Measurements from ENCODE around the gene SF3B1.
"Not testable (repeated sequence)": the region's sequence is repeated elsewhere in the genome, so short reads cannot be mapped to it uniquely, and the experiment has no call there.

The SF3B1 gene

DNA sequence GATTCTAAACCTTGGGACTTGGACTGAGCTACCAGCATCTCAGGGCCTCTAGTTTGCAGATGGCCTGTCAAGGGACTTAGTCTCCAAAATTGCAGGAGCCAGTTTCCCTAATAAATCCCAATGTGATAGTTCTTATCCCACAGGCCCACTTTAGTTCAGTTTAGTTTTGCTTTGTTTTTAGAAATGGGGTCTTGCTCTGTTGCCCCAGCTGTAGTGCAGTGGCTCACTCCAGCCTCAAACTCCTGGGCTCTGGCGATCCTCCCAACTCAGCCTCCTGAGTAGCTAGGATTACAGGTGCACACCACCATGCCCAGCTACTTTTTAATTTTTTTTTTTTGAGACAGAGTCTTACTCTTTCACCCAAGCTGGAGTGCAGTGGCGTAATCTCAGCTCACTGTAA lies 2.6 kb upstream of the SF3B1 start:
- TF ChIP-seq EZH2 (IDR thresholded peaks at IDR 0.05; ENCODE audit: borderline replicate concordance, low read depth, low read length, severe bottlenecking), result no peak
- TF ChIP-seq, protein P1, sequence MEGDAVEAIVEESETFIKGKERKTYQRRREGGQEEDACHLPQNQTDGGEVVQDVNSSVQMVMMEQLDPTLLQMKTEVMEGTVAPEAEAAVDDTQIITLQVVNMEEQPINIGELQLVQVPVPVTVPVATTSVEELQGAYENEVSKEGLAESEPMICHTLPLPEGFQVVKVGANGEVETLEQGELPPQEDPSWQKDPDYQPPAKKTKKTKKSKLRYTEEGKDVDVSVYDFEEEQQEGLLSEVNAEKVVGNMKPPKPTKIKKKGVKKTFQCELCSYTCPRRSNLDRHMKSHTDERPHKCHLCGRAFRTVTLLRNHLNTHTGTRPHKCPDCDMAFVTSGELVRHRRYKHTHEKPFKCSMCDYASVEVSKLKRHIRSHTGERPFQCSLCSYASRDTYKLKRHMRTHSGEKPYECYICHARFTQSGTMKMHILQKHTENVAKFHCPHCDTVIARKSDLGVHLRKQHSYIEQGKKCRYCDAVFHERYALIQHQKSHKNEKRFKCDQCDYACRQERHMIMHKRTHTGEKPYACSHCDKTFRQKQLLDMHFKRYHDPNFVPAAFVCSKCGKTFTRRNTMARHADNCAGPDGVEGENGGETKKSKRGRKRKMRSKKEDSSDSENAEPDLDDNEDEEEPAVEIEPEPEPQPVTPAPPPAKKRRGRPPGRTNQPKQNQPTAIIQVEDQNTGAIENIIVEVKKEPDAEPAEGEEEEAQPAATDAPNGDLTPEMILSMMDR (IDR thresholded peaks at IDR 0.05; ENCODE audit: borderline replicate concordance, extremely low read depth, low read length, poor library complexity, severe bottlenecking), result no peak

DNA sequence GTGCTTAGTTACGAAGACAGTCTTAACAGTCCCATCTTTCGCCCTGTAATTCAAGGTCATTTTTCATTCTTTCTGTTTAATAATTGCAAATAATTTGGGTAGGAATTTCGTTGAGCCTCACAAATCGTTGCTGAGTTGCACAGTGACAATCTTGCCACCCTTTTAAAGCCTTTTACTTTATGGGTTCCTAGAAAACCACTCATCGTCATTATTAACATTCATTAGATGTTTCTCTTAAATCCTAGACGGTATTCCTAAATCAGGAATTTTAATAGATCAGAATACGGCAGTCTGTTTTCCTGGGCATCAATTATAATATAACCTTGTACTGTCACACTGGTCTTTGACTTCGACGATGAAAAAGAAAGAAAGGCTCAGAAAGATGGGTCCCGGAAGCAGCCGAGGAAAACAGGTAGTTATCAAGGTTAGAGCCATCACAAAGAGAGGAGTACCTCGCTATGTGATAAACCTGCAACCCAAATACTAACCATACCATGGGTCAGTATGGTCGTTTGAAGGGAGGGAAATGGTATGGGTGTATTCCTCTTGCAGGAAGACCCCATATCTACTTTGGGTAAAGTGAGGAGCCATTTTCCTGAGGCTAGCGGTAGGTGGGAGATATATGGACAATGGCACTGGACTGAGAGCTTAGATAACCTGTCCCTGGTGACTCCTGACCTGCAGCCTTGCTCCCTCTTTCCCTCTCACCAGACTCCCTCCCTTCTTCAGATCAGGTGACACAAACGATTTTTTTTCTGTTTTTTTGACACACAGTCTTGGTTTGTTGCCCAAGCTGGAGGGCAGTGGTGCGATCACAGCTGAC lies 981 bp upstream of the SF3B1 start:
- no peak for TF ChIP-seq EZH2 (IDR thresholded peaks at IDR 0.05; ENCODE audit: borderline replicate concordance, low read depth, low read length, severe bottlenecking)
- TF ChIP-seq, protein P1 (IDR thresholded peaks at IDR 0.05; ENCODE audit: borderline replicate concordance, extremely low read depth, low read length, poor library complexity, severe bottlenecking), result no peak
- H3K27me3 ChIP-seq (ENCODE audit: insufficient read depth, low read length, poor library complexity), result no peaks in the 10 kb centered on the region
- H3K9ac ChIP-seq (ENCODE audit: low read depth, low read length), result peak overlapping the region; percentile 90
- H3K9me3 ChIP-seq (ENCODE audit: insufficient read depth, low read length, severe bottlenecking), result no peaks in the 10 kb centered on the region
- peak overlapping the region; percentile 87 to 93 for H3K4me3 ChIP-seq (ENCODE audit: low read depth in 1 of 2, low read length in 2 of 2)
- H3K27ac ChIP-seq (ENCODE audit: low read length), result peak overlapping the region; percentile 93
- H4K20me1 ChIP-seq (ENCODE audit: insufficient read depth, low read length), result peaks cover 30% of the 10 kb centered on the region
- H3K79me2 ChIP-seq (ENCODE audit: insufficient read depth, low read length), result peaks cover 58% of the 10 kb centered on the region
- ATAC-seq (ENCODE audit: insufficient read depth, low read depth), result no peak
- H3K4me2 ChIP-seq (ENCODE audit: insufficient read depth, low read length), result peak overlapping the region; percentile 88
- peaks cover 40% of the 10 kb centered on the region for H3K4me1 ChIP-seq (ENCODE audit: insufficient read depth, low read length)
- H3K36me3 ChIP-seq (ENCODE audit: insufficient read depth, low read length), result no peaks in the 10 kb centered on the region; the same call in 1 of the 2 replicates
- H2AFZ ChIP-seq (ENCODE audit: low read depth, low read length), result peak overlapping the region; percentile 93
- no peak for DNase-seq

More for the DNA sequence above, 2.6 kb upstream of the SF3B1 start:
- Histone ChIP-seq H3K9me3 (ENCODE audit: insufficient read depth, low read length, severe bottlenecking) (no peaks in the 10 kb centered on the region), H3K36me3 (ENCODE audit: insufficient read depth, low read length) (no peaks in the 10 kb centered on the region; the same call in 1 of the 2 replicates), H3K79me2 (ENCODE audit: insufficient read depth, low read length) (peaks cover 42% of the 10 kb centered on the region), H3K27me3 (ENCODE audit: insufficient read depth, low read length, poor library complexity) (no peaks in the 10 kb centered on the region), H4K20me1 (ENCODE audit: insufficient read depth, low read length) (peaks cover 14% of the 10 kb centered on the region), H3K4me1 (ENCODE audit: insufficient read depth, low read length) (peaks cover 24% of the 10 kb centered on the region), H3K4me2 (ENCODE audit: insufficient read depth, low read length) (no peak overlapping the region), H3K4me3 (ENCODE audit: low read depth in 1 of 2, low read length in 2 of 2) (no peak overlapping the region), H2AFZ (ENCODE audit: low read depth, low read length) (no peak overlapping the region), H3K9ac (ENCODE audit: low read depth, low read length) (no peak overlapping the region), H3K27ac (ENCODE audit: low read length) (no peak overlapping the region)
- DNase-seq (no peak), ATAC-seq (ENCODE audit: insufficient read depth, low read depth) (no peak)

DNA sequence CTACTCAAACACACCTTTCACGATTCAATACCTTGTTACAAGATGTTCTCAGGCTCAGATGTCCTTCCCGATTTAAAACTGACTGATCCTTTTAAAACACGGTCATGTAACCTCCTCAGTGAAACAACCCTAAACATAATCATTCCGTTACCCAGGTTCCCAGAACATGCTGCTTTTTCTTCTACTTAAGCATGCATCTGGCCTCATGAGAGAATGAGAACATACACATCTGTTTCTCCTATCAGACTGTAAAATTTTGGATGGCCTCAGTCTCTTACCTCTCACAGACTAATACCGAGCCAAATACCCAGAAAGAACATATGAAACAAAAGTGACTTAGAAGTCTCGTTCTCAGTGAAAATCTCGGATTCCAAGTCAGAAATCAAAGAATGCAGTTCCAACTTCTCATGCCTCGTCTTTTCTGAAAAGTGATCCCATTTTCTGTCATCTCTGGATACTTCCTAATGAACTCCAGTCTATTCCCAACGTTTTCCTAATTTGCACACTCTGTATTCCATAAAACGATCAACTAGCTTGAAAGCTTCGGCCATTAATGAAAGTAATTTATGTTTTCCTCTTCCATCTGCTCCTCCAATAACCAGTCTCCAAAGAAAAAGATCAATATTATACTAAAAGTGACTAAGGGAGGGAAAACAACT lies 919 bp downstream of the SF3B1 start:
- Histone ChIP-seq H4K20me1 (ENCODE audit: insufficient read depth, low read length) (peaks cover 49% of the 10 kb centered on the region), H3K27me3 (ENCODE audit: insufficient read depth, low read length, poor library complexity) (no peaks in the 10 kb centered on the region), H3K9me3 (ENCODE audit: insufficient read depth, low read length, severe bottlenecking) (no peaks in the 10 kb centered on the region), H3K4me3 (ENCODE audit: low read depth in 1 of 2, low read length in 2 of 2) (peak overlapping the region; percentile 87 to 93), H3K79me2 (ENCODE audit: insufficient read depth, low read length) (peaks cover 77% of the 10 kb centered on the region), H3K4me2 (ENCODE audit: insufficient read depth, low read length) (peak overlapping the region; percentile 78), H2AFZ (ENCODE audit: low read depth, low read length) (no peak overlapping the region), H3K9ac (ENCODE audit: low read depth, low read length) (peak overlapping the region; percentile 90), H3K36me3 (ENCODE audit: insufficient read depth, low read length) (peaks cover 13% of the 10 kb centered on the region), H3K27ac (ENCODE audit: low read length) (peak overlapping the region; percentile 97), H3K4me1 (ENCODE audit: insufficient read depth, low read length) (peaks cover 57% of the 10 kb centered on the region)
- ATAC-seq (ENCODE audit: insufficient read depth, low read depth), result no peak
- no peak for TF ChIP-seq EZH2 (IDR thresholded peaks at IDR 0.05; ENCODE audit: borderline replicate concordance, low read depth, low read length, severe bottlenecking)
- TF ChIP-seq, protein P1 (IDR thresholded peaks at IDR 0.05; ENCODE audit: borderline replicate concordance, extremely low read depth, low read length, poor library complexity, severe bottlenecking), result no peak
- no peak for DNase-seq

DNA sequence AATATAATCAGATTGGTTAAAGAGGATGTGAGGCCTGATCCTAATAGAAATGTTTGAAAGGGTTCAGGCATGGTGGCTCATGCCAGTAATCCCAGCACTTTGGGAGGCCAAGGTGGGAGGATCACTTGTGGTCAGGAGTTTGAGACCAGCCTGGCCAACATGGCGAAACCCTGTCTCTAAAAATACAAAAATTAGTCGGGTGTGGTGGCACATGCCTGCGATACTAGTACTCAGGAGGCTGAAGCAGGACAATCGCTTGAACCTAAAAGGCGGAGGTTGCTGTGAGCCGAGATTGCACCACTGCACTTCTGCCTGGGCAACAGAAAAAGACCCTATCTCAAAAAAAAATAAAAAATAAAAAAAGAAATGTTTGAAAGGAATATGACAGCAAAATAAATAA lies 2.3 kb downstream of the SF3B1 start:
- H3K4me2 ChIP-seq (ENCODE audit: insufficient read depth, low read length), result peak overlapping the region; percentile 78
- H3K36me3 ChIP-seq (ENCODE audit: insufficient read depth, low read length), result peaks cover 21% of the 10 kb centered on the region
- peaks cover 61% of the 10 kb centered on the region for H4K20me1 ChIP-seq (ENCODE audit: insufficient read depth, low read length)
- H3K4me1 ChIP-seq (ENCODE audit: insufficient read depth, low read length), result peaks cover 63% of the 10 kb centered on the region
- H3K27me3 ChIP-seq (ENCODE audit: insufficient read depth, low read length, poor library complexity); DNase-seq; H3K9me3 ChIP-seq (ENCODE audit: insufficient read depth, low read length, severe bottlenecking); H3K27ac ChIP-seq (ENCODE audit: low read length); ATAC-seq (ENCODE audit: insufficient read depth, low read depth); H2AFZ ChIP-seq (ENCODE audit: low read depth, low read length): not testable (repeated sequence)
- H3K9ac ChIP-seq (ENCODE audit: low read depth, low read length), result peak overlapping the region; percentile 90; the same call in 1 of the 2 replicates
- H3K79me2 ChIP-seq (ENCODE audit: insufficient read depth, low read length), result peaks cover 91% of the 10 kb centered on the region
- peak overlapping the region; percentile 87 to 93; a peak in 2 of 4 replicates for H3K4me3 ChIP-seq (ENCODE audit: low read depth in 1 of 2, low read length in 2 of 2)
